Cardiac ventricle fibroblast (primary cell): ENCODE results near the gene PMM1. TPM values are rescaled to one million over a fixed set of nuclear protein-coding genes. Genes with fewer than 3 reads are reported as not detected.

Experiments used
- total RNA-seq: library from RNA; depleted of rRNA; stranded (reverse); fragments of >200 nt; gene quantifications from 2 replicates; pipeline ENCODE4 v1.2.3, GENCODE V29; 2015

The PMM1 gene
- 76.2 and 78.2 TPM in 2 replicates for total RNA-seq

DNA sequence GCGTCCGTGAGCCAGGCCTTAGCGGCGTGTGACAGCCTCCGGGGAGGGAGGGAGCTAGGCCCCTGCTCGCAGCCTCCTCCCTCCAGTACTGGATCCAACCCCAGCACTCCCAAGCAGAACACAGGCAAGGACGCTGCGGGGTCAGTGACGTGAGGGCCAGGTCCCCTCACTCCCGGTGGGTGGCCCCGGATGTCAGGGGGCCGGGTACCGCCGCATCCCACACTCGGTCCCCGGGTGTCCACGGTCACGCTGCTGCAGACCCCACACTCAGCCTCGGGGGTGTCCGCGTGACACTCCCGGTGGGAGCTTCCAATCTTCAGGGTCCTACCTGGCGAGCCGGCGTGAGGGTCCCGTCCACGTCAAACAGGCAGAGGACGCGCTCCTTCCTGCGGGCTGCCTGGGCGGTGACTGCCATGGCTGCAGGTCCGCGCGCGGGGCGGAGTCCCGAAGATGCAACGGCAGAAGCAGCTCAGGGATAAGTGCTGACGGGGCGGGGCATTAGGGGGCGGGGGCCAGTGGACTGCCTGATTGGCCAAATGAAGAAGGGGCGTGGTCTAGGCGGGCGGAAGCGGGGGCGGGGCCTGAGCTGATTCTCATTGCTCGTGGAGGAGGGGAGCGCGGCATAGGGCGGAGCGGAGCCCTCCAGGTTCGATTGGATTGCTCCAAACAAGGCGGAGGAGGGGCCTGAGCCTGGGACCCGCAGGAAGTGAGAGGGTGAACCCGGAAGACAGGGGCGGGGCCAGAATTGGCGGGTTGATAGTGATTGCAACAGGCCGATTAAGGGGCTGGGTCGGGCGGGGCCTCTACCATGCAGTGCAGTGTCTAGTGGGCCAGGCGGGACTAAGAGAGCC, at the start of gene PMM1:
TSS of gene PMM1 (minus strand) at position 450 of the 851 bp plus-strand sequence. CDS start at position 415, 35 bp downstream.

DNA sequence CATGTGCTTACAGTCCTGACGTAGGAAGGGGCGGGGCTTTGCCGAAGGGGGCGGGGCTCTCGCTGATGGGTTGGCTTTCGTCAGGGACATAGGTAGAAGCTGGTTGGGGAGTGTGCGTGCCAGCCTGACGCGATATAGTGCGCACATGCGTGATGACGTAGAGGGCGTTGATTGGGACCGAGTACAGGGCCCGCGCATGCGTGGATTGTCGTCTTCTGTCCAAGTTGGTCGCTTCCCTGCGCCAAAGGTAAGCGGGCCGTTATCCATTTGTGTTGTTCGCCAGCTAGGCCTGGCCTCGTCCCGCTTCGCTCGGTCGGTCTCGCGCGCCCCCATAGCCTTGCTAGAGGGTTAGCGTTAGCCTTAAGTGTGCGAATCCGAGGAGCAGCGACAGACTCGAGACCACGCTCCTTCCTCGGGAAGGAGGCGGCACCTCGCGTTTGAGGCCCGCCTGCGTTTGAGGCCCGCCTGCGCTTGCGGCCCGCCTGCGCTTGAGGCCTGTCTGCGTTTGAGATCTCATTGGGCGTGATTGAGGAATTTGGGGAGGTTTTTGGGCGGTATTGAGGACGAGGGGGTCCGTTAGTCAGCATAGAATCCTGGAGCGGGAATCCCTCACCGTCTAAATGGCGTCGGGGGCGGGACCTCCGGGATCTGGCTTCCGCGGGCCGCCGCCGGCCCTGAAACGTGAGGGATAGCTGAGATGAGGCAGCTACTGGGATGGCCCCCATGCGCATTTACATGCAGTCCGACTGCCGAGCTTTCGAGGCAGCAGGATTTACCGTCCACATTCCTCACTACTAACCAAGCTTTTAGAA, 31.7 kb upstream of the PMM1 start, which contains the start of gene XRCC6:
TSS of gene XRCC6 (plus strand) at position 197 of the 812 bp plus-strand sequence. CDS start 710 bp downstream, outside the sequence.

DNA sequence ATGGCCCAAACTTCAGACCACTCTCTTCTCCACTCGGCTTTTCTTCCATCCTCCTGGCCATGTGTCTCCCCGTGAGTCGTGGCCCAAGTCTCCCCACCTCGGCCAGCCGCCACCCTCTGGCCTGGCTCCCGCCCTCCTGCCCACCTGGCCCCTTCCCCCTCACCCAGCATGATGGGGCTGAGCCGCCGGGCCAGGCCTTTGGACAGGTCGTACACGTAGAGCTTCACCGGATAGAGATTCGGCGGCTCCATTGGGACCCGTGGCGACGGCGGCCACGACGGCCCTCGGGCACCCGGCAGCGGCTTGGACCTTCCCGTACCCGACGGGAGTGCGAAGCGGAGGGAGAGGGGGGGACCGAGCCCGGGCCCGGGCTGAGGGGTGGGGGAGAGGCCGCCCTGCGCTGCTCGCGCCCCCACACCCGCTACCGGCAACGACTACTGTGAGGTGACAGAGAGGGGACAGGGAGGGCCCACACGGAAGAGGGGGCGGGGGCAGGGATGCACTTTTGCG, 31.0 kb upstream of the PMM1 start, which contains the start of gene DESI1:
TSS of gene DESI1 (minus strand) at position 455 of the 510 bp plus-strand sequence. CDS start at position 251, 204 bp downstream.

DNA sequence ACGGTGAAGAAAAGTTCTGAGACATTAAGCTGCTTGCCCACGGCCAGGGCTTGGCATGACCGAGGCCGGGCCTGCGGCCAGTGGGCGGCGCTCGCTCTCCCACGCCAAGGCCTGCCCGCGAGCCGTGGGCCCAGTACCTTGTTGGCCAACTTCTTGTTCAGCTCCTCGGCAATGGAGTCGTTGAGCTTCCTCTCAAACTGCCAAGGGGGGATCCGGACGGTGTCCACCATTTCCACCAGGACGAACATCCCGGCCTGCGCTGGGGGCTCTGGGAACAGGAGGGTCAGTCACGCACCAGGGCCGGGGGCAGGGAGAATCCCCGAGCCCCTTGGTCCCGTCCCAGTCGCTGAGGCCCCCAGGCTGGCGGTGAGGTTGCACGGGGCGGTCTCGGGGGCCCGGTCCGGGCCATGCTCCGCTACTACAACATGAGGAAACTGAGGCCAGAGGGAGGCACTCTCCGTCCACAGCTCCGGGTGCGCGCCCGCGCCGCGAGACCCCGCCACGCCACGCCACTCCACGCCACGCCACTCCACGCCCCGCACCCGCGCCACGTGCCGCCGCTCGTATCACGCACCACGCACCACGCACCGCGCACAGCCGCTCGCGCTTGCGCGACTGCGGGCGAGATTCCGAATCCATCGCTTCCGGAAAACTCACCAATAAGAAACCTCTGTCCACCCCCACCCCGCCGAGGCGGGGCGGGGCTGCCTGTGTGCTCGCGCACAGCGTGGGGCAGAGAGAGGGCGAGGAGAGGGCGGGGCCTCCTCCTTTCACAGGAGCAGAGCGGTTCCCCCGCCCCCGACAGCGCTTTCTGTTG, 45.6 kb downstream of the PMM1 start, which contains the start of gene POLR3H:
TSS of gene POLR3H (minus strand) at position 617 of the 817 bp plus-strand sequence. CDS start at position 248, 369 bp downstream.

Other genes starting within 250 kb of the PMM1 start
- gene TEF, start 207.9 kb downstream of the PMM1 start, total RNA-seq: 9.9 and 10.3 TPM in 2 replicates
- gene TOB2, start 143.0 kb downstream of the PMM1 start, total RNA-seq: 38.7 and 42.7 TPM in 2 replicates
- gene PHF5A, start 121.1 kb downstream of the PMM1 start, total RNA-seq: 28.1 and 30.6 TPM in 2 replicates
- gene ACO2, start 120.7 kb downstream of the PMM1 start, total RNA-seq: 51.5 and 60.7 TPM in 2 replicates
- gene POLR3H, start 45.4 kb downstream of the PMM1 start, total RNA-seq: 22.2 and 25.2 TPM in 2 replicates
- 3.6 and 4.9 TPM in 2 replicates for gene CSDC2, start 28.8 kb downstream of the PMM1 start, total RNA-seq
- 19.2 and 50.6 TPM in 2 replicates for gene DESI1, start 31.2 kb upstream of the PMM1 start, total RNA-seq
- 179 and 183 TPM in 2 replicates for gene XRCC6, start 31.5 kb upstream of the PMM1 start, total RNA-seq
- 110 and 118 TPM in 2 replicates for gene SNU13, start 99.0 kb upstream of the PMM1 start, total RNA-seq
- not detected in 2 replicates for gene MEI1, start 109.7 kb upstream of the PMM1 start, total RNA-seq
- gene CCDC134, start 210.8 kb upstream of the PMM1 start, total RNA-seq: 1.2 and 3.8 TPM in 2 replicates
- 47.9 and 49.5 TPM in 2 replicates for gene SREBF2, start 243.3 kb upstream of the PMM1 start, total RNA-seq